Measurements from ENCODE around the gene MIPEP.
"Not testable (repeated sequence)": the region's sequence is repeated elsewhere in the genome, so short reads cannot be mapped to it uniquely, and the experiment has no call there.

GRCh38 chr13:23746141-23746540, 143.1 kb downstream of the MIPEP start:
- TF ChIP-seq, protein P1, sequence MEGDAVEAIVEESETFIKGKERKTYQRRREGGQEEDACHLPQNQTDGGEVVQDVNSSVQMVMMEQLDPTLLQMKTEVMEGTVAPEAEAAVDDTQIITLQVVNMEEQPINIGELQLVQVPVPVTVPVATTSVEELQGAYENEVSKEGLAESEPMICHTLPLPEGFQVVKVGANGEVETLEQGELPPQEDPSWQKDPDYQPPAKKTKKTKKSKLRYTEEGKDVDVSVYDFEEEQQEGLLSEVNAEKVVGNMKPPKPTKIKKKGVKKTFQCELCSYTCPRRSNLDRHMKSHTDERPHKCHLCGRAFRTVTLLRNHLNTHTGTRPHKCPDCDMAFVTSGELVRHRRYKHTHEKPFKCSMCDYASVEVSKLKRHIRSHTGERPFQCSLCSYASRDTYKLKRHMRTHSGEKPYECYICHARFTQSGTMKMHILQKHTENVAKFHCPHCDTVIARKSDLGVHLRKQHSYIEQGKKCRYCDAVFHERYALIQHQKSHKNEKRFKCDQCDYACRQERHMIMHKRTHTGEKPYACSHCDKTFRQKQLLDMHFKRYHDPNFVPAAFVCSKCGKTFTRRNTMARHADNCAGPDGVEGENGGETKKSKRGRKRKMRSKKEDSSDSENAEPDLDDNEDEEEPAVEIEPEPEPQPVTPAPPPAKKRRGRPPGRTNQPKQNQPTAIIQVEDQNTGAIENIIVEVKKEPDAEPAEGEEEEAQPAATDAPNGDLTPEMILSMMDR (optimal IDR thresholded peaks at IDR 0.05 in 1 of 3, IDR thresholded peaks at IDR 0.05 in 1 of 3, conservative IDR thresholded peaks at IDR 0.05 in 1 of 3; ENCODE audit: extremely low read depth in 1 of 3, insufficient read depth in 2 of 3, low read length in 3 of 3), result peak in 1 of 3 experiments; percentile 1
- TF ChIP-seq EZH2 (IDR thresholded peaks at IDR 0.05; ENCODE audit: low read length), result not testable (repeated sequence)
